Mesothelial cell of epicardium (in vitro differentiated cells): ENCODE data around the gene SOX13. TPM values are rescaled to one million over a fixed set of nuclear protein-coding genes. Genes with fewer than 3 reads are reported as not detected.
A peak's percentile ranks its signal among the peaks of the same experiment; 100 is the strongest.

Experiments
- DNase-seq, 2 experiments: peaks; one replicate each; pipeline ENCODE4 v3.0.0; 2021; ENCODE audit warnings: low spot score in 2 of 2; ENCODE audit not compliant: unreplicated experiment in 2 of 2
- H3K27ac Mint-ChIP-seq: 2 replicates; pipeline ENCODE4 v1.8.0; 2021; ENCODE audit warnings: mixed read lengths
- H3K27me3 Mint-ChIP-seq: 2 replicates; pipeline ENCODE4 v1.8.0; 2021; ENCODE audit warnings: low read depth, mixed read lengths
- H3K36me3 Mint-ChIP-seq: 2 replicates; pipeline ENCODE4 v1.8.0; 2021; ENCODE audit warnings: mixed read lengths
- H3K4me1 Mint-ChIP-seq: 2 replicates; pipeline ENCODE4 v1.8.0; 2021; ENCODE audit warnings: mixed read lengths
- H3K4me3 Mint-ChIP-seq: 2 replicates; pipeline ENCODE4 v1.8.0; 2021; ENCODE audit warnings: mild to moderate bottlenecking, moderate library complexity, mixed read lengths
- H3K9me3 Mint-ChIP-seq: 2 replicates; pipeline ENCODE4 v1.8.0; 2021; ENCODE audit warnings: mixed read lengths
- total RNA-seq: library from RNA; stranded (reverse); gene quantifications from 3 replicates; pipeline ENCODE4 v1.2.1, GENCODE V29; 2021
- TF ChIP-seq, protein P1 (sequence below): fragments of 200-600 bp; sonication (generic); IDR thresholded peaks from one replicate; pipeline ENCODE4 v1.5.0; 2021; ENCODE audit warnings: antibody characterized with exemption; ENCODE audit not compliant: unreplicated experiment

SOX13 gene
- total RNA-seq, 1 donor from 2014 or later: 61.7 TPM

DNA sequence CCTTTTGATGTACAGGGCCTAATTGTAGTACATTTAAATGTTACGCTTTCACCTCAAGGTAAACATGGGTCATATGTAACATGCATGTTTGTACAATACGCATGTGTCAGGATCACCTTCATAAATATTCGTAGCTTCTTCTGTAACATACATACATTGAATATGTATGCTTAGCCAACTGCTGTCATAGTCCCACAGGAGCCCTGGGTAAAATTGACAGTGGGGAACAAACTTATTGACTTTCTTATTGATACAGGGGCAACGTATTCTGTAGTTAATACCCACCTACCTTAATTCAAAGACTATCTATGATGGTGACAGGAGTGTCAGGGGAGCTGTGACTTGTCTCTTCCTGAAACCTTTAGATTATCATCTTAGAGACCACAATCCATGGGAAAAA is 96.9 kb downstream of the SOX13 start:
- TF ChIP-seq, protein P1, sequence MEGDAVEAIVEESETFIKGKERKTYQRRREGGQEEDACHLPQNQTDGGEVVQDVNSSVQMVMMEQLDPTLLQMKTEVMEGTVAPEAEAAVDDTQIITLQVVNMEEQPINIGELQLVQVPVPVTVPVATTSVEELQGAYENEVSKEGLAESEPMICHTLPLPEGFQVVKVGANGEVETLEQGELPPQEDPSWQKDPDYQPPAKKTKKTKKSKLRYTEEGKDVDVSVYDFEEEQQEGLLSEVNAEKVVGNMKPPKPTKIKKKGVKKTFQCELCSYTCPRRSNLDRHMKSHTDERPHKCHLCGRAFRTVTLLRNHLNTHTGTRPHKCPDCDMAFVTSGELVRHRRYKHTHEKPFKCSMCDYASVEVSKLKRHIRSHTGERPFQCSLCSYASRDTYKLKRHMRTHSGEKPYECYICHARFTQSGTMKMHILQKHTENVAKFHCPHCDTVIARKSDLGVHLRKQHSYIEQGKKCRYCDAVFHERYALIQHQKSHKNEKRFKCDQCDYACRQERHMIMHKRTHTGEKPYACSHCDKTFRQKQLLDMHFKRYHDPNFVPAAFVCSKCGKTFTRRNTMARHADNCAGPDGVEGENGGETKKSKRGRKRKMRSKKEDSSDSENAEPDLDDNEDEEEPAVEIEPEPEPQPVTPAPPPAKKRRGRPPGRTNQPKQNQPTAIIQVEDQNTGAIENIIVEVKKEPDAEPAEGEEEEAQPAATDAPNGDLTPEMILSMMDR: no peak
- Mint-ChIP-seq H3K4me3 (no peak overlapping the region), H3K4me1 (peaks cover 7% of the 10 kb centered on the region), H3K36me3 (no peaks in the 10 kb centered on the region), H3K9me3 (peaks cover 18% of the 10 kb centered on the region), H3K27ac (no peak overlapping the region), H3K27me3 (peaks cover 1% of the 10 kb centered on the region)
- no peak for DNase-seq

DNA sequence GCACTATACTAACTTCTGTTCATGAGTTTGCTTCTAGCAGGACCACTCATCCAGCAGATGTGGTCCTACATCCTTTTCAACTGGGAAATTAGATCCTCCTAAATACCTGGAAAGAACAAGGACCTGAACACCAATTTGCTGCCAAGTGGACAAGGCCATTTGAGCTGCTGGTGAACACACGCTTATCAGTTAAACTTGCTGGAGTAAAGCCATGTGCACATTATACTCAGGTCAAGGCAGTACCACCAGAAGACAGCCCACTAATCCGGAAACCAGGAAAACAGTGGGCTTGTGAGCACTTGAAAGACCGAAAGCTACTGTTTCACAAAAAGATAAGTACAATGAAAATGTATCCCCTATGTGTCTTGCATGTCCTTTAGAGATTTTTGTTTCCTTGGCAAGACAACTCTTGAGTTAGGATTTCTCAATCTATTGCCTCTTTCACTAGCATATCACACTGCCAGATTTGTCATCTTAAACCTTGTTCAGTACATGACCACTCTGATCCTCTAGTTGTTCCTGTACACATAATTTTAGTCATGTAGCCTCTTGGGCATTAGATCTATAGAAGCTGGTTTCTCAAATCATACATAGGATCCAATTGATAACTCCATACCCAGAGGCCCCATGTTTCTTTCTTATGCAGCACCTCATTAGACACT is 97.7 kb downstream of the SOX13 start:
- Mint-ChIP-seq H3K9me3 (peaks cover 18% of the 10 kb centered on the region), H3K4me3 (no peak overlapping the region)

DNA sequence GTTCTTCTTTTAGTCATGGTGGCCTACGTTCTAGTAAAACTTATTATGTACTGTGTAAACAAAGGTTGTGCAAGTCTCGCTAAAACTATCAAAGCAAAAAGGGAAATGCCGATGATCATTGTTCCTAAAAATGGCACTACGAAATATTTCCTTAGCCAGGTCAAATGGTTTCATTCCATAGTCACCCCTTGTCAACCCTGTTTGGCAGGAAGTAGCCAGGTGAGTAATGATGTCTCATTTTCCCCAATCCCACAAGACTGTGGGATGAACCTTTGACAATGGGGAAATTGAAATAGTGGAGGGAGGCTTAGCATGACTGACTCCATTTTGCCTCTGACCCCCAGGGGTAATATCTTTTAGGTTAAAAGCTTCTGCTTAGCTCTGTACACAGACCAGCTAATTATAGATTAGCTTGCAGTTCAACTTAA is 98.8 kb downstream of the SOX13 start:
- Mint-ChIP-seq H3K27ac (no peak overlapping the region), H3K36me3 (no peaks in the 10 kb centered on the region)

More for the DNA sequence above, 97.7 kb downstream of the SOX13 start:
- Mint-ChIP-seq H3K27ac (no peak overlapping the region), H3K4me1 (peaks cover 7% of the 10 kb centered on the region), H3K27me3 (peaks cover 1% of the 10 kb centered on the region), H3K36me3 (no peaks in the 10 kb centered on the region)
- TF ChIP-seq, protein P1: no peak
- no peak for DNase-seq

DNA sequence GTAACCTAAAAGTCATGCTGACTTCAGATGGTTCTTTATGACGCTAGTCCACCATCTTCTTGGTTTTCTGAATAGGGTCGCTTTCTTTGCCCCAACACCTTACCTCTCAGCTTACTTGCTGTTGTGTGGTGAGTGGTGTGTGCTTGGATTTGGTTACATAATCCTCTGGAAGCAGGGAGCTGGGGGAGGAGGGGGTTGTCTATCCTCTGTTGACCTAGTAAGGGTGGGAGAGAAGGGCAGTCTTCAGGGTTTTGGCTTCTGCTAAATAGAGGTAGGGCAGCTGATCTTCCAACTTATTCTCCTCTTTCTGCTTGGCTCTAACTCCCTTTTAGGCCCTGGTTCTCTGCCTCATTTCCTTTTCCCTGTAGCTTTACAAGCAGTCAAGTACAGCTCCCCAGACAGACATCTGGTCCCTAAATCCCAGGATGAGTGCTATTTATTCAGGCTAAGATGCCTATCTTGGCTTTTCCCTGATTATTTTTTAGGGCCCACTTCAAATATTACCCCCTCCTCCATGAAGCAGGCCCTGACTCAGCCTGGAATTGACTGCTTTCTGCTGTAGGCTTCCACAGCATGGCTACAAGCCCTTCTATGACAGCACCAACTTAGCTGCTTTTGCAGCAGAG is 99.6 kb downstream of the SOX13 start:
- TF ChIP-seq, protein P1: no peak
- Mint-ChIP-seq H3K9me3 (peaks cover 18% of the 10 kb centered on the region), H3K27ac (peak overlapping the region; percentile 15), H3K36me3 (no peaks in the 10 kb centered on the region), H3K4me3 (no peak overlapping the region), H3K4me1 (peaks cover 7% of the 10 kb centered on the region), H3K27me3 (peaks cover 1% of the 10 kb centered on the region)
- DNase-seq: no peak

More for the DNA sequence above, 98.8 kb downstream of the SOX13 start:
- no peak for DNase-seq
- peaks cover 1% of the 10 kb centered on the region for H3K27me3 Mint-ChIP-seq
- no peak overlapping the region for H3K4me3 Mint-ChIP-seq
- peaks cover 7% of the 10 kb centered on the region for H3K4me1 Mint-ChIP-seq
- TF ChIP-seq, protein P1: no peak
- peaks cover 18% of the 10 kb centered on the region for H3K9me3 Mint-ChIP-seq

DNA sequence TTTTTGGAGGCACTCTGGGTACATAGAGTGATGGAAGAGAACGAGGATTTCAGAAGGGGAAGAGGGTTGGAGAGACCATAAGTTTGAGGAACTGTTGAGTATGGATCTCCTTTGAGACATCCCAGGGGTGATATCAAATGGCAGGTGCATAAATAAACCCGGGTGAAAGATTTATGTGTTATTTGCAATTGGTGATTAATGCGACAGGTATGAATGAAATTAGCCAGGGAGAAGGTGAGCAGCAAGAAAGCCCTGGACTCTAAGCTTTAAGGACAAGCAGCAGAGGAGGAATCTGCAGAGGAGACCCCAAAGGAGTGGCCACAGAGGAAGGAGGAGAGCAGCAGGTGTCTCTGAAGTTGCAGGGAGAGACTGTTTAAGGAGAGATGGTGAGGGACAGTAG is 102.0 kb downstream of the SOX13 start:
- Mint-ChIP-seq H3K9me3 (peaks cover 10% of the 10 kb centered on the region), H3K27me3 (peaks cover 7% of the 10 kb centered on the region), H3K27ac (no peak overlapping the region), H3K4me3 (no peak overlapping the region), H3K4me1 (peaks cover 7% of the 10 kb centered on the region), H3K36me3 (no peaks in the 10 kb centered on the region)
- TF ChIP-seq, protein P1: no peak
- DNase-seq: no peak
